Caco-2 (cell line): ENCODE results near the gene NOS3. TPM values are rescaled to one million over a fixed set of nuclear protein-coding genes. Genes with fewer than 3 reads are reported as not detected.
"Not testable (repeated sequence)": the region's sequence is repeated elsewhere in the genome, so short reads cannot be mapped to it uniquely, and the experiment has no call there.

Experiments
- BruUV-seq: library from RNA; stranded (reverse); fragments of 400-500 nt; replicated peaks from 2 replicates; lab custom pipeline; 2021; lab: Mats Ljungman, UMichigan
- CTCF ChIA-PET: fragments of 300-600 bp; sonication (Branson Sonifier 250); formaldehyde crosslinking; loops from one replicate; lab custom pipeline; 2022; ENCODE audit warnings: antibody characterized with exemption; lab: Charles Lee
- POLR2A ChIA-PET: fragments of 300-600 bp; sonication (Branson Sonifier 250); formaldehyde crosslinking; loops from one replicate; lab custom pipeline; 2022; ENCODE audit warnings: antibody characterized with exemption; lab: Charles Lee
- DNase-seq, 2 experiments: peaks; one replicate each; pipeline versions ENCODE4 v3.0.0 to v3.0.0-alpha.2; 2020 to 2022
- H3K27me3 ChIP-seq: replicated peaks from 2 replicates; pipeline ENCODE4 v1.6.0; 2011; ENCODE audit warnings: low read length; ENCODE audit not compliant: control insufficient read depth, insufficient read depth
- H3K36me3 ChIP-seq: 2 replicates; pipeline ENCODE4 v1.5.1; 2011; ENCODE audit warnings: low read length; ENCODE audit not compliant: control insufficient read depth, insufficient read depth
- H3K4me1 ChIP-seq: fragments of 250-450 bp; sonication (Bioruptor Pico); 2 replicates; pipeline ENCODE4 v1.5.1; 2020; ENCODE audit warnings: mild to moderate bottlenecking
- H3K4me3 ChIP-seq: 2 replicates; pipeline ENCODE4 v1.5.1; 2011; ENCODE audit warnings: low read depth, mild to moderate bottlenecking, control low read depth, low read length
- H3K9me3 ChIP-seq: fragments of 250-450 bp; sonication (Bioruptor Pico); 2 replicates; pipeline ENCODE4 v1.5.1; 2020; ENCODE audit warnings: mild to moderate bottlenecking, moderate library complexity
- H3K27ac Mint-ChIP-seq: one replicate; pipeline ENCODE4 v1.8.0; 2022; ENCODE audit warnings: mixed read lengths; ENCODE audit not compliant: unreplicated experiment
- H3K27me3 Mint-ChIP-seq: one replicate; pipeline ENCODE4 v1.8.0; 2022; ENCODE audit warnings: mixed read lengths; ENCODE audit not compliant: insufficient read depth, unreplicated experiment
- H3K36me3 Mint-ChIP-seq: one replicate; pipeline ENCODE4 v1.8.0; 2022; ENCODE audit warnings: mild to moderate bottlenecking, mixed read lengths; ENCODE audit not compliant: insufficient read depth, unreplicated experiment
- H3K4me1 Mint-ChIP-seq: one replicate; pipeline ENCODE4 v1.8.0; 2022; ENCODE audit warnings: low read depth, mixed read lengths; ENCODE audit not compliant: unreplicated experiment
- H3K4me3 Mint-ChIP-seq: one replicate; pipeline ENCODE4 v1.8.0; 2022; ENCODE audit warnings: mild to moderate bottlenecking, moderate library complexity, mixed read lengths; ENCODE audit not compliant: unreplicated experiment
- H3K9me3 Mint-ChIP-seq: one replicate; pipeline ENCODE4 v1.8.0; 2022; ENCODE audit warnings: mixed read lengths; ENCODE audit not compliant: unreplicated experiment
- intact Hi-C: fragments of 100-400 bp; cut with micrococcal nuclease; formaldehyde crosslinking; loops from one replicate; pipeline ENCODE4 v1.10.0; 2022; ENCODE audit not compliant: unreplicated experiment
- total RNA-seq: library from RNA; stranded (reverse); gene quantifications from 2 replicates; pipeline ENCODE4 v1.2.3, GENCODE V29; 2022
- TF ChIP-seq, protein P1 (sequence below), 2 experiments: fragments of 200-600 bp in 1 of 2; IDR thresholded peaks; 1 replicate in 1 of 2; 2 replicates in 1 of 2; pipeline versions ENCODE4 v1.5.1 to v1.8.0; 2011 to 2022; ENCODE audit warnings: antibody characterized with exemption in 1 of 2, control low read depth in 1 of 2, inconsistent platforms in 1 of 2, low read depth in 1 of 2, low read length in 1 of 2, mild to moderate bottlenecking in 1 of 2, moderate library complexity in 1 of 2; ENCODE audit not compliant: insufficient read depth in 1 of 2, severe bottlenecking in 1 of 2, unreplicated experiment in 1 of 2

The NOS3 gene
- total RNA-seq, 1 experiment from 2014 or later, result 1.1 TPM

GRCh38 chr7:151025924-151026671 is 35.3 kb downstream of the NOS3 start:
- intact Hi-C loops, result no loop called here

DNA sequence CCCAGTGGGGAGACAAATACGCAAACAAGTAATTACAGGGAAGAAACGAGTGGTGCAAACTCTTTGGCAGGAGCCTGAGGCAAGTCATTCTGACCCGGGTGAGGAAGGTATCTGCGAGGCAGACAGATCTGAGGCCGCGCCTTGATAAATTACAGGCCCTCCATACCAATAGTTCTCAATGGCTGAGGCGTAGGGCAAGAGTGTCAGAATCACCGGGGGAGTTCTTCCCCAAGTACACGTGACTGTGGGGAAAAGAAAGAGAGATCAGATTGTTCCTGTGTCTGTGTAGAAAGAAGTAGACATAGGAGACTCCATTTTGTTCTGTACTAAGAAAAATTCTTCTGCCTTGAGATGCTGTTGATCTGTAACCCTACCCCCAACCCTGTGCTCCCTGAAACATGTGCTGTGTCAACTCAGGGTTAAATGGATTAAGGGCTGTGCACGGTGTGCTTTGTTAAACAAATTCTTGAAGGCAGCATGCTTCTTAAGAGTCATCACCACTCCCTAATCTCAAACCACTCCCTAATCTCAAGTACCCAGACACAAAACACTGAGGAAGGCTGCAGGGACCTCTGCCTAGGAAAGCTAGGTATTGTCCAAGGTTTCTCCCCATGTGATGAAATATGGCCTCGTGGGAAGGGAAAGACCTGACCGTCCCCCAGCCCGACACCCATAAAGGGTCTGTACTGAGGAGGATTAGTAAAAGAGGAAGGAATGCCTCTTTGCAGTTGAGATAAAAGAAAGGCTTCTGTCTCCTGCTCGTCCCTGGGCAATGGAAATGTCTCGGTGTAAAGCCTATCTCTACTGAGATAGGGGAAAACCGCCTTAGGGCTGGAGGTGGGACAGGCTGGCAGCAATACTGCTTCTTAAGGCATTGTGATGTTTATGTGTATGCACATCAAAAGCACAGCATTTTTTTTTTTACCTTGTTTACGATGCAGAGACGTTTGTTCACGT is 36.2 kb downstream of the NOS3 start:
- POLR2A ChIA-PET, result interaction anchor here (0.6 to 1.9 kb wide), 5 partner anchors 8 to 200 kb away, joined by 4 to 20 read pairs (median 5); partner anchors contain the start of genes ABCF2 and FASTK
- H3K27ac Mint-ChIP-seq, result peak overlapping the region; percentile 99
- CTCF ChIA-PET, result interaction anchor here (1.1 to 2.0 kb wide), 5 partner anchors 8 to 84 kb away, joined by 4 to 54 read pairs (median 11); no protein-coding TSS in a partner anchor

More at GRCh38 chr7:151025924-151026671, 35.3 kb downstream of the NOS3 start:
- Mint-ChIP-seq H3K36me3 (peaks cover 15% of the 10 kb centered on the region), H3K27ac (peak overlapping the region; percentile 99), H3K9me3 (no peaks in the 10 kb centered on the region), H3K4me1 (peaks cover 37% of the 10 kb centered on the region), H3K27me3 (peaks cover 2% of the 10 kb centered on the region), H3K4me3 (peak overlapping the region; percentile 87)
- Histone ChIP-seq H3K27me3 (no peaks in the 10 kb centered on the region), H3K4me1 (peaks cover 30% of the 10 kb centered on the region), H3K9me3 (no peaks in the 10 kb centered on the region), H3K4me3 (no peak overlapping the region), H3K36me3 (no peaks in the 10 kb centered on the region)
- BruUV-seq, result no TSS peak
- ChIA-PET CTCF (no interaction called here), POLR2A (interaction anchor here (1.0 kb wide), 1 partner anchor 55 kb away, joined by 3 read pairs; the partner anchor contains the start of gene FASTK)
- no peak for DNase-seq
- TF ChIP-seq, protein P1, sequence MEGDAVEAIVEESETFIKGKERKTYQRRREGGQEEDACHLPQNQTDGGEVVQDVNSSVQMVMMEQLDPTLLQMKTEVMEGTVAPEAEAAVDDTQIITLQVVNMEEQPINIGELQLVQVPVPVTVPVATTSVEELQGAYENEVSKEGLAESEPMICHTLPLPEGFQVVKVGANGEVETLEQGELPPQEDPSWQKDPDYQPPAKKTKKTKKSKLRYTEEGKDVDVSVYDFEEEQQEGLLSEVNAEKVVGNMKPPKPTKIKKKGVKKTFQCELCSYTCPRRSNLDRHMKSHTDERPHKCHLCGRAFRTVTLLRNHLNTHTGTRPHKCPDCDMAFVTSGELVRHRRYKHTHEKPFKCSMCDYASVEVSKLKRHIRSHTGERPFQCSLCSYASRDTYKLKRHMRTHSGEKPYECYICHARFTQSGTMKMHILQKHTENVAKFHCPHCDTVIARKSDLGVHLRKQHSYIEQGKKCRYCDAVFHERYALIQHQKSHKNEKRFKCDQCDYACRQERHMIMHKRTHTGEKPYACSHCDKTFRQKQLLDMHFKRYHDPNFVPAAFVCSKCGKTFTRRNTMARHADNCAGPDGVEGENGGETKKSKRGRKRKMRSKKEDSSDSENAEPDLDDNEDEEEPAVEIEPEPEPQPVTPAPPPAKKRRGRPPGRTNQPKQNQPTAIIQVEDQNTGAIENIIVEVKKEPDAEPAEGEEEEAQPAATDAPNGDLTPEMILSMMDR (IDR thresholded peaks at IDR 0.05; ENCODE audit: insufficient read depth in 1 of 2, low read depth in 1 of 2, low read length in 1 of 2, severe bottlenecking in 1 of 2, unreplicated experiment in 1 of 2), result no peak

DNA sequence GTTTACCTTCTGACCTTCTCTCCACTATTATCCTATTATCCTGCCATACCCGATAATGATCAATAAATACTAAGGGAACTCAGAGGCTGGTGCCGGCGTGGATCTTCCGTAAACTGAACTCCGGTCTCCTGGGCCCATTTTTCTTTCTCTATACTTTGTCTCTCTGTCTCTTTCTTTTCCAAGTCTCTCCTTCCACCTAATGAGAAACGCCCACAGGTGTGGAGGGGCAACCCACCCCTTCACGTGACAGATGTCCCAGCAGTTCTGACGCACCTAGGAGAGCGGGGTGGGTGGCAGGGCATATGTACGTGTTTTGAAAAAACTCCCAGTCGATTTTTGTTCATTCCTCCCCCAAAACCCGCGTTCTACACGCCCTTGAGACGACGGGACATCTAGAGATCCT is 36.9 kb downstream of the NOS3 start:
- H3K36me3 Mint-ChIP-seq, result peaks cover 15% of the 10 kb centered on the region
- H3K4me1 Mint-ChIP-seq, result peaks cover 35% of the 10 kb centered on the region
- not testable (repeated sequence) for H3K9me3 ChIP-seq, H3K9me3 Mint-ChIP-seq, H3K27me3 Mint-ChIP-seq, DNase-seq, H3K27me3 ChIP-seq, H3K36me3 ChIP-seq
- intact Hi-C loops, result loop anchor here (1.0 to 2.0 kb wide), 7 partner anchors 9 to 200 kb away; partner anchors contain the start of genes ABCF2 and TMUB1
- H3K4me3 ChIP-seq, result peak overlapping the region; percentile 44
- peak overlapping the region; percentile 99 for H3K27ac Mint-ChIP-seq
- peak overlapping the region; percentile 87 for H3K4me3 Mint-ChIP-seq
- ChIA-PET POLR2A (interaction anchor here (0.6 to 1.9 kb wide), 8 partner anchors 9 to 199 kb away, joined by 3 to 20 read pairs (median 5); partner anchors contain the start of genes ABCF2 and FASTK), CTCF (interaction anchor here (0.6 to 2.0 kb wide), 19 partner anchors 9 to 167 kb away, joined by 3 to 54 read pairs (median 5); partner anchors contain the start of genes CDK5 and SLC4A2)
- H3K4me1 ChIP-seq, result peaks cover 30% of the 10 kb centered on the region
- TSS peak; percentile 93 for BruUV-seq

More for the DNA sequence above, 36.2 kb downstream of the NOS3 start:
- BruUV-seq, H3K27me3 ChIP-seq, H3K9me3 ChIP-seq, H3K36me3 ChIP-seq, H3K27me3 Mint-ChIP-seq, intact Hi-C loops, H3K9me3 Mint-ChIP-seq: not testable (repeated sequence)
- peak; percentile 52 to 81 for DNase-seq
- Mint-ChIP-seq H3K4me3 (peak overlapping the region; percentile 87), H3K36me3 (peaks cover 15% of the 10 kb centered on the region), H3K4me1 (peaks cover 35% of the 10 kb centered on the region)
- Histone ChIP-seq H3K4me1 (peaks cover 30% of the 10 kb centered on the region), H3K4me3 (peak overlapping the region; percentile 44)
